AG08396 (cell line): ENCODE measurements around the gene ZBTB1.
"Not testable (repeated sequence)": the region's sequence is repeated elsewhere in the genome, so short reads cannot be mapped to it uniquely, and the experiment has no call there.

Source experiments
- DNase-seq: peaks from one replicate; pipeline ENCODE4 v3.0.0; 2012; ENCODE audit warnings: low spot score, mixed read lengths

The ZBTB1 gene

DNA sequence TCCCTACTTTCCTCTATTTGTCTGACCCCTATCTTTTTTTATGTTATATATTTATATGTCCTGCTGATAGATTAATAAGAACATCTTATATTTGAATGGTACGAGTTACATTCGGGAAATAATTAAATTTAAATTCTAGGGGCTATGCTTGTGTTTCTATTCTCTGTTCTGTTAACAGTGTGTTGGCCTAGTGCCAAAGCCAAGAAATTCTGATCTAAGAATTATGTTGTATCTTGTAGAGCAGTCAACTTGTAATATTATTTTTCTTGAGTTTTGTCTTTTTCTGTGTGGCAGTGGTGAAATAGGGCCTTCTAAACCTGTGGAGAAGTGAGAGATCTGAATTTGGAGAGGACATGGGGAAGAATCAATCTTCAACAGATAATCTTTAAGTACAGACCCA lies 27.0 kb downstream of the ZBTB1 start:
- DNase-seq, result no peak

GRCh38 chr14:64536488-64537245 lies 32.1 kb downstream of the ZBTB1 start:
- DNase-seq, result no peak

DNA sequence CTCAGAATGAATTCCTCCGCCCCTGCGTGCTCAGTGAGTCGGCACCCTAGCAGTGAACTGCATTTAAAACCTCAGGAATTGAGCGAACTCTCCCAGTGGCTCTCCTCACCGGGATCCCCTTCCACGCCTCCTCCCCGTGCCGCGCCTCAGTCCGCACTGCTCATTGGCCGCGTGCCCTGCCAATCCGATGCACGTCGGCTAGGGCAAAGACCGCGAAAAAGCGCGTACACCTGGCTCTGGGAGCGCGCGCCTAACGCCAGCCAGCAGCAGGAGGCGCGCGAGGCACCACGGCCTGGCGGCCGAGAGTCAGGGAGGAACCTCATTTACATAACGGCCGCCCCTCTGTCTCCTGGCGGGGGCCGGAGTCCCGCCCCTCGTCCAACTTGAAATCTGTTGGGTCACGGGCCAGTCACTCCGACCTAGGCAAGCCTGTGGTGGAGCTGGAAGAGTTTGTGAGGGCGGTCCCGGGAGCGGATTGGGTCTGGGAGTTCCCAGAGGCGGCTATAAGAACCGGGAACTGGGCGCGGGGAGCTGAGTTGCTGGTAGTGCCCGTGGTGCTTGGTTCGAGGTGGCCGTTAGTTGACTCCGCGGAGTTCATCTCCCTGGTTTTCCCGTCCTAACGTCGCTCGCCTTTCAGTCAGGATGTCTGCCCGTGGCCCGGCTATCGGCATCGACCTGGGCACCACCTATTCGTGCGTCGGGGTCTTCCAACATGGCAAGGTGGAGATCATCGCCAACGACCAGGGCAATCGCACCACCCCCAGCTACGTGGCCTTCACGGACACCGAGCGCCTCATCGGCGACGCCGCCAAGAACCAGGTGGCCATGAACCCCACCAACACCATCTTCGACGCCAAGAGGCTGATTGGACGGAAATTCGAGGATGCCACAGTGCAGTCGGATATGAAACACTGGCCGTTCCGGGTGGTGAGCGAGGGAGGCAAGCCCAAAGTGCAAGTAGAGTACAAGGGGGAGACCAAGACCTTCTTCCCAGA lies 35.9 kb downstream of the ZBTB1 start, which contains the start of gene HSPA2:
HSPA2 (plus strand) TSS at position 534 of the 995 bp plus-strand sequence; CDS start at position 643, 109 bp downstream.
- DNase-seq, result peak; percentile 97

DNA sequence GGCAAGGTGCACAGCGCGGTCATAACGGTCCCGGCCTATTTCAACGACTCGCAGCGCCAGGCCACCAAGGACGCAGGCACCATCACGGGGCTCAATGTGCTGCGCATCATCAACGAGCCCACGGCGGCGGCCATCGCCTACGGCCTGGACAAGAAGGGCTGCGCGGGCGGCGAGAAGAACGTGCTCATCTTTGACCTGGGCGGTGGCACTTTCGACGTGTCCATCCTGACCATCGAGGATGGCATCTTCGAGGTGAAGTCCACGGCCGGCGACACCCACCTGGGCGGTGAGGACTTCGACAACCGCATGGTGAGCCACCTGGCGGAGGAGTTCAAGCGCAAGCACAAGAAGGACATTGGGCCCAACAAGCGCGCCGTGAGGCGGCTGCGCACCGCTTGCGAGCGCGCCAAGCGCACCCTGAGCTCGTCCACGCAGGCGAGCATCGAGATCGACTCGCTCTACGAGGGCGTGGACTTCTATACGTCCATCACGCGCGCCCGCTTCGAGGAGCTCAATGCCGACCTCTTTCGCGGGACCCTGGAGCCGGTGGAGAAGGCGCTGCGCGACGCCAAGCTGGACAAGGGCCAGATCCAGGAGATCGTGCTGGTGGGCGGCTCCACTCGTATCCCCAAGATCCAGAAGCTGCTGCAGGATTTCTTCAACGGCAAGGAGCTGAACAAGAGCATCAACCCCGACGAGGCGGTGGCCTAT lies 36.8 kb downstream of the ZBTB1 start:
- DNase-seq, result no peak

- no peak for DNase-seq
Observed at GRCh38 chr14:64541972-64542835, 37.6 kb downstream of the ZBTB1 start.

DNA sequence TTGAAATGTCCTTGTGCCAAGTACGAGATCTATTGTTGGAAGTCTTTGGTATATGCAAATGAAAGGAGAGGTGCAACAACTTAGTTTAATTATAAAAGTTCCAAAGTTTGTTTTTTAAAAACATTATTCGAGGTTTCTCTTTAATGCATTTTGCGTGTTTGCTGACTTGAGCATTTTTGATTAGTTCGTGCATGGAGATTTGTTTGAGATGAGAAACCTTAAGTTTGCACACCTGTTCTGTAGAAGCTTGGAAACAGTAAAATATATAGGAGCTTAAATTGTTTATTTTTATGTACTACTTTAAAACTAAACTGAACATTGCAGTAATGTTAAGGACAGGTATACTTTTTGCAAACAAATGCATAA lies 38.2 kb downstream of the ZBTB1 start:
- DNase-seq, result no peak

- no peak for DNase-seq
Observed at GRCh38 chr14:64544607-64545312, 40.2 kb downstream of the ZBTB1 start.

GRCh38 chr14:64549016-64549415 lies 44.4 kb downstream of the ZBTB1 start:
- DNase-seq, result no peak

DNA sequence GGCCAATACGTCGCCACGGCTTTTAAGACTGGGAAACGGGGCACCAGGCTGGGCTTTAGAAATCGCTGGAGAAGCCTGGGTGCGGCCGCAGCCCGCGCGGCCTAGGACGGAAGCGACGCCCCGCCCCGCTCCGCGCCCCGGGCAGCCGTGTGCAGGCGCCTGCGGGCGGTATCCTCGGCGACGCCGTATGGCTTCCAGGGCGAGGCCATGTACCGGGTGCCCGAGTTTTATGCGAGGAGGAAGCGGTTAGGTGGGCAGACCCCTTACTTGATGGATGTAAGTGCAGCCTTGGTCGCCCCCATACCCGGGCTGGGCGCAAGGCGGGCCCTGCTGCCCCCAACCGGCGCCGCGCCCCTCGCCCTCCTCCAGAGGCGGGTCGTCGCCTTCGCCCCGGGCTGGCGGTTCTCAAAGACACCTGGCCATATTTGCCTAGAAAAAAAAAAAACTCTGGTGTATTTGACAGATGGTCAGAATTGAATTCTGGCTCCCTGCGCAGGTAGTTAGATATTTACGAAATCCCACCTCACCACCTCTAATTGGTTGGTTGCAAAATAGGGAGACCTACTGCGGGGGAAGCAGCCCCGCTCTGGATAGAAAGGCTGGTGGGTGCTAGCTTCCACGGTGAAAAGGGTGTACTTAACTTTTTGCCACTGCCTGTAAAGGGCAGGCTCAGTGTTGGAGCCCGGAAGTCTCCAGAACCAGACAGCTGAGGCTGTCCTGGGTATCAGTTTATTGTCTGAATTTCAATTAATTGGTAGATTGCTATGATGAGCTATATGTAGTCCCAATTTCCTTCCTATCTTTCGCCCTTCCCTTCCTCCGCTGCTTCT lies 45.4 kb downstream of the ZBTB1 start, which contains the start of gene PPP1R36:
PPP1R36 (plus strand) TSS at position 171 of the 830 bp plus-strand sequence; CDS start at position 208, 37 bp downstream.
- no peak for DNase-seq

DNA sequence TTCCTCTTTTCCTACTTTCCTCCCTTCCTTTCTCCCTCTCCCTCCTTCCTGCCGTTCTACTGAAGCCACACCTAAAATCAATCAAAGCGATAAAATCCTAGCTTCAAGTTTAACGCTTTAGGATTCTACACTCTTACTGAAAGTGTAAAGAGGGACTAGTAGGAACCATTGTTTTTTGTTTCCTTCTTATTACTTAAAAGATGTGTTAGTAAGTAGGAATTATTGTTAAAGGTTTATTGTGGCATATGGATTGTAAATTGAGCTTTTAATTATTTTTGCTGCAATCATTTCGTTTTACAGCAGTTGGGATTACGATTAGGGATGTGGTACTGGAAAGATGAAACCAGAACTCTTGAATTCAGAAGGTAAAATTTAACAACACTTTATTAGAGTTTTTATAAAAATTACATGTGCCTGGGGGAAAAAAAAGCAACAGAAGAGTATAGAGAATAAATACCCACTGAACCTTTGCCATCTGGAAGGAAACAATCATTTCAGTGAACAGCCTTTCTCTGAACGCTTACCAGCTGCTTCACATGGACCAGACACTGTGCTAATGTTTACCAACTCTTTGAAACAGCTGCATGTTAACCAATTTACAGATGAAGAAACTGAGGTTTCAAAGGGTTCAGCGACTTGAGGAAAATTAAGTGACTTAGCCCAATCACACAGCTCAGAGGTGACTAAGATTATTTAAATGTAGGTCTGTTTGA lies 46.2 kb downstream of the ZBTB1 start:
- no peak for DNase-seq

DNA sequence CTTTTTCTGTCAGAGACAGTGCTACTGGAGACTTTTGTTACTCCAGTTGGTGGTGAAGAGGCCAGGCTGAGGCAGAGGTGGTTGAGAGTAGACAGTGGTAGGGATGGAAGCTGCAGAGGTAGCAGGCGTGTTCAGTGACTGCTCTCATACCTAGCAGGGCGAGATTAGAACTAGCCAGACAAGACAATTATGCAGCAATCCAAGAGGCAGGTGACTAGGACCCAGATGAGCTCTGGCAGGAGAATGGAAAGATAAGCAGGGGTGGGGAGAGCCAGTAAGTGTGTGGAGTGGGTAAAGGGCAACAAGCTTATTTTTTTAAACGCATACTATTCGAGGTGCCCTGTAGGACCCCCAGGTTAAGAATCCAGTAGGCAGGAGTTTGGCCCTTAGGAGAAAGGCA lies 50.0 kb downstream of the ZBTB1 start:
- DNase-seq, result no peak

GRCh38 chr14:64556526-64556925 lies 52.0 kb downstream of the ZBTB1 start:
- no peak for DNase-seq

DNA sequence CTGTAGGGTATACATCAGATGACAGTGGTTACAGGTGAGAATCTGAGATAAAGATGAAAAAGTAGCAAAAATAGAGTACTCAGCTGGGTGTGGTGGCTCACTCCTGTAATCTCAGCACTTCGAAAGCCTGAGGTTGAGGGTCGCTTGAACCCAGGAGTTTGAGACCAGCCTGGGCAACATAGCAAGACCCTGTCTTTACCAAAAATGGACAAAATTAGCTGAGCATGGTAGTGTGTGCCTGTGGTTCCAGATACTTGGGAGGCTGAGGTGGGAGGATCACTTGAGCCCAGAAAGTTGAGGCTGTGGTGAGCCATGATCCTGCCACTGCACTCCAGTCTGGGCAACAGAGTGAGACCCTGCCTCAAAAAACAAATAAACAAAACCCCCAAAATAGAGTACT lies 53.6 kb downstream of the ZBTB1 start:
- DNase-seq, result not testable (repeated sequence)

DNA sequence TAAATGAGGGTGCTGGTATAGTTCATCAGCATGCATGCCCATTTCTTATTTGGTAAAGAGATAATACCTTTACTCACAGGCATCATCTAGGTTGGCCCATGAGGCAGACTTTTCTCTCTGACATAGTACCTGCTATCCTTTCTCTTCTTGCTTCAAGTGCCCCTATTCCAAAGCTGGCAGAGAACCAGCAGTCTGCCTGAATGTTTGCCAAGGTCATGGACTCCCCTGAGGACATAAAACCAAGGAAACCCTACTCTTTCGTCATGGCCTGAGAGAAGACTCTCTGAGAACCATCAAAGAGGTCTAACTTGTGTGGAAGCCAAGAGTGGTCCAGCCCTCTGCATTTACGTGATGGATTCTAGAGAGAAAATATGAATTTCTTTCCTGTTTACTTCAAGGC lies 57.1 kb downstream of the ZBTB1 start:
- no peak for DNase-seq

GRCh38 chr14:64562436-64562835 lies 57.9 kb downstream of the ZBTB1 start:
- no peak for DNase-seq

DNA sequence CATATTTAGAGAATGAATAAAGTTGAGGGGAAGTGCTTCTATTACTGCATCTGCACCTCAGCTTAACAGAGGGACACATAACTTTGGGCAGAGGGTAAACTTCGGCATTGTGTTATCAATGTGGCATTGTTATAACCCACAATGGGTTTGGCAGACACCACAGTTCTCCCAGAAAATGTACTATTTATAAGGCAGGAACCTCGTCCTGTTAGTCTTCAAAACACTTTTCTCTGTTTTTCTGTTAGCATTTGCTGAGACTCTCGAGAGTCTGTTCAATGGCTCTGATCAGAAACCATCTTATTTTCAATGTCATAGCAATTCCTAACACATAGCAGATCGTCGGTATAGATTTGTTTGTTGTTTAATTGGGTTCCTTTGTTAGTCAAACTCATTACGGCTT lies 59.1 kb downstream of the ZBTB1 start:
- no peak for DNase-seq

DNA sequence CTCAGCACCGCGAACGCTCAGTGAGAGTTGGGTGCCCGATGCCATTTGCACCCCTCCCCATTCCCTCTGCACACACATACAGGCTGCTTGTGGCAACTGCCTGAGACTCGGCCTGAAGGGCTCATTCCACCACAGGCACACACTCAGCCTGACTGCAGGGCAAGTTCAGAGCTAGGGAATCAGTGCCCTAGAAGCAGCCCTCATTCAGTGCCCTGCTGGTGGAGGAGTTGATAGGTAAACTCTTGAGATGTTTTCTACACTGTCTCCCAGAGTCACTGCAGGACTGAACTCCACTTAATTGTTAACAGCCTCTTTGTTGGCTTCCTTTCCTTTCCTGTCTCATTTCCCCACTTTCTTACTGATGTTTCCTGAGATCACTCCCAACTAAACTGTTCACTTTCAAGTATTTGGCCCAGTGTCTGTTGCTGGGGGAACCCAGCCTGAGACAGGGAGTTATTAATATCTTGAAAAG lies 62.1 kb downstream of the ZBTB1 start:
- no peak for DNase-seq

- DNase-seq, result peak; percentile 80
Observed at GRCh38 chr14:64569138-64569631, 64.6 kb downstream of the ZBTB1 start.

DNA sequence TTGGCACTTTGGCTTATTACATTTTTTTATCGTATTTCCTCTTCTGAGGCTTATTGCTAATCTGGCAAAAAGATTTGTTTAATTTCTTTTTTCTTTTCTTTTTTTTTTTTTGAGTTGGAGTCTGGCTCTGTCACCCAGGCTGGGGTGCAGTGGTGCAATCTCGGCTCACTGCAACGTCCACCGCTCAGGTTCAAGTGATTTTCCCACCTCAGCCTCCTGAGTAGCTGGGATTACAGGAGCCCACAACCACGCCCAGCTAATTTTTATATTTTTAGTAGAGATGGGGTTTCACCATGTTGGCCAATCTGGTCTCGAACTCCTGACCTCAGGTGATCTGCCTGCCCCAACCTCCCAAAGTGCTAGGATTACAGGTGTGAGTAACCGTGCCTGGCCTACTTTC lies 65.1 kb downstream of the ZBTB1 start:
- DNase-seq, result not testable (repeated sequence)
